ENCODE data around the gene SGIP1.
A peak's percentile ranks its signal among the peaks of the same experiment; 100 is the strongest.

SGIP1 gene

DNA sequence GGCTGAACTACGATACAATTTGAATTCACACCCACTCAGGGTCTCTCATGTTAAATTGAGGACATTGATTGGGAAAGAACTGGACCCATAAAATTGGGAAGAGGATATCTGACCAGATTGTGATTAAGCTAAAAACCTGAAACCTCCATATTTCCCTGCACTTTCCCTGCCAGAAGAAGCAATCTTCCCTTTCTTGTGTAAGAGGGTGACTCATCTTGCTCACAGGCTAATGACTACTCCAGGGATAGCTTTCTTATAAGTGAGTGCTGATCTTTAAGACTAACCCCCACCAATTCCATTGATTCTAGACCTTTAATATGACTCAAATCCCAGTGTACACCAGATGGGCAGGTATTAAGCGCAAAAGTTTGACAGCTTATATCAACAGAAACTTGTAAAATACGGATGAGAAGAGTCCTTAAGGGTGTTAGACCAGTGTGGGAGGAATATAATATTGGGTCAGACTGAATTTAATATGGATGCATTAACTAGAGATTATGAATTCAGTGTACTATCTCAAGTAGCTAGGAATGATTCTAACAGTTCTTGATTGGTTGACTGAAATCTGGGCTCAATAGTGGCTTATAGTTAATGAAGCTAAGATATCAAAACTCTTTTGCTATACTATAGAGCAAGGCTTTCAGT is 12.1 kb upstream of the SGIP1 start:
- no peak for DNase-seq

DNA sequence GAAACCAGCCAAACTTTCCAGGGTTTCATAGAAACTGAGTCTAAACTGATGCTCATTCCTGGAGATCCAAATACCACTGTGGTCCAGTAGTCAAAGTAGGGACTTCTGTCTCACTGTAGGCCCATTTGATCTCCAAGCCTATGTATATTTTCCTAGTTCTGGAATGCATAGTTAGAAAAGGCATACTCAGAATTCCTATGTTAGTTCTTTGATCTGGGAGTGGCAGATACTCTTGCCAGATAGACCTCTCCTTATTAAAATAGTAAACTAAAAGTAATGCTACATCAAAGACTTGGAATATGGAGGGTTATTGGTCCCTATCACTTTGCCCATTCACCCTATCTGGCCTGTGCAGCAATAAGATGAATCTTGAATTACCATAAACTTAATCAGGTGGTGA is 10.4 kb upstream of the SGIP1 start:
- DNase-seq: no peak

DNA sequence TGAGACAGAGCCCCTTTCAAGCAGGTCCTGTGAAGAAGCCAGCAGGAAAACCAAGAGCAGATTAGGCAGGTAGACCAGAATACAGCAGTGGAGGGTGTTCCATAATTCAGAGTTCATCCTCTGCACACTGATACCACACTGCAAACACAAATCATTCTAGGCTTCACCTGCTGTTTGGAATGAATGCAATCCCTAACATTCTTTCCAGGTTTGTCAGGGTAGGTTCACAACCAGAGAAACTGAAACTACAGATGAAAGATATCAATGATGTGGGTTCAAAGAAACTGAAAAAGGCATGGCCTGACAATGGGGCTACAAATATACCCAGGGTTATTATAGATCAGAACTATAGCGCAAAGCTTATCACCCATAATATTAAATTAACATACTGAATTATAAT is 8.9 kb upstream of the SGIP1 start:
- no peak for DNase-seq

DNA sequence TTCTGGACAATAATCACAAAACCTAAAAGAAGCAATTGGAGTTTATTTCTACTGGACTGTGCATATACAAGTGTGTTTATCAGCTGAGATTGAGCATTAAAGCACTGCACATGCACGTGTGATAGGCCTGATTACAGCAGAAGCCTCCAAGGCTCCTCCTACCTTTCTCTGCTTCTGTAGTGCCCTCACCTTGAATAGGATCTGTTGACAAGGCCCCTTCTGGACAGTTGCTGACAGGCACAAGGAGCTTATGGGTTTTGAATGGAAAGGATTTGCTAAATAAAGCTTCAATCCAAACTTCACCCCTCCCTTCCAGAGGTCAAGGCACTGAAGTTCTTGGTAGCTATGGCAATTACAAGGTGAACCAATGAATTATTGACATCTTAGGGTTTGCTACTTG is 7.9 kb upstream of the SGIP1 start:
- no peak for DNase-seq

DNA sequence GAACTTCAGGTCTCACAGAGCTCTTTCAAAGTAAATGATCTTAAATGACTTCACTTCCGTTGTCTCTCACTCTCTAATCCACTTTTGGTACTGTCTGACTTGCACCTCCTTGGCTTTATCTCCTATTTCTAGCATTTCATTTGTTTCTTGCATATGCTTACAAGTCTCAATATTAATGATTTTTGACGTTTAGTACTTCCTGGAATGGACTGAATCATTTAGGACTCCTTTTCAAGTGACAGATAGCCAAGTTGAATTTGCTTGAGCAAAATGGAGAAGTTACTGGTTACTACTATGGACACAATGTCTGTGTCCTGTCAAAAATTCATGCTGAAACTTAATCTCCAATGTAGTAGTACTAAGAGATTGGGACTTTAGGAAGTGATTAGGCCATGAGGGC is 7.0 kb upstream of the SGIP1 start:
- DNase-seq: no peak

DNA sequence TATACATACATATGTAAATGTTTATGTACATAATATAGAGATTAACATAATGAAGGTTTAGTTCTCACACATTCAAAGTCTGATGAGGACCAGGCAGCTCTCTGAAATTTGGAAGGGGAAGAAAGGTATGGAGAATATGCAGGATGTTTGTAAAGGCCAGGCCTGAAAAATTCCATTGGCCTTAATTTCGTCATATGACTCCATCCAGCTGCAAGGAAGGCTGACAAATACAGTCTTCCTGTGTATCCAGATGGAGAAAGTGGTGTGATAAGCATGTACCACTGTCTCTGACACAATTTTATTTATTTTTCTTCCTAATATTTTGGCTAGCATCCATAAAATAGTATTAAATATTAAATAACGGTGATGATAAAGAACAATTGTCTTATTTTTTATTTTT is 6.3 kb upstream of the SGIP1 start:
- DNase-seq: no peak

DNA sequence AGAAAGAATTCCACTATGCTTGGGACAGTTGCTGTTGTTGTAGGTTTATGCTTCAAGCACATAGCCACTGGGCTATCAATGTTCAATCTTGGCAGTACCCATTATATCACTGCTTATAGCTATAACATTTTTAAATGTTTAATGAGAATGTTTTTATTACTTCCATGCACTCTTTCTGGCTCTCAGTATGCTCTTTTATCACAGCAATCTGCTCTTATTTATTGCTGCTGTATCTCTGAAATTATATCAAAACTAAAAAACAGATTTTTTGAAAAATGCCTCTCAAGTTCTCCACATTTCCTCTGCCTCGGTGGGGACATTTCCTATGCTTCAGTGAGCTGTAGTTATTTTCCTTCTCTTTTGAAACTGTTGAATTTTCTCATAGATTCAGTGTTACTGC is 5.4 kb upstream of the SGIP1 start:
- no peak for DNase-seq

DNA sequence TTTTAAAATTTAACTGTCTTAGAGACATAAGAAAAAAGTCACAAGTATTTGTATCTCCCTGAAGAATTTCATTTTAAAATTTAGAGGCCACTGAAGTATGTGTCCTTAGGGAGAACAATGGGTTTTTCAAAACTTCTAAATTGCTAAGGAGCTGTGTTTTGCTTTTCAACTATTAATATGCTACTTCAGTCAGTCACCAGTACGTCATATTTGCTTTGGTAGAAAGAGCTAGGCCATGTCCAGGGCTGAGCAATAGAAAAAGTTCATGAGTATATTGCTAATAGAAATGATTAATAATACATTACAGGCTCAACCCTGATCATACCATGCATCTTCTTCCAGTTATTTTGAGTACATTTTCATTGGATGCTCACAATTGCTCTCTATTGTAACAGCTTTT is 1.7 kb upstream of the SGIP1 start:
- DNase-seq: no peak

DNA sequence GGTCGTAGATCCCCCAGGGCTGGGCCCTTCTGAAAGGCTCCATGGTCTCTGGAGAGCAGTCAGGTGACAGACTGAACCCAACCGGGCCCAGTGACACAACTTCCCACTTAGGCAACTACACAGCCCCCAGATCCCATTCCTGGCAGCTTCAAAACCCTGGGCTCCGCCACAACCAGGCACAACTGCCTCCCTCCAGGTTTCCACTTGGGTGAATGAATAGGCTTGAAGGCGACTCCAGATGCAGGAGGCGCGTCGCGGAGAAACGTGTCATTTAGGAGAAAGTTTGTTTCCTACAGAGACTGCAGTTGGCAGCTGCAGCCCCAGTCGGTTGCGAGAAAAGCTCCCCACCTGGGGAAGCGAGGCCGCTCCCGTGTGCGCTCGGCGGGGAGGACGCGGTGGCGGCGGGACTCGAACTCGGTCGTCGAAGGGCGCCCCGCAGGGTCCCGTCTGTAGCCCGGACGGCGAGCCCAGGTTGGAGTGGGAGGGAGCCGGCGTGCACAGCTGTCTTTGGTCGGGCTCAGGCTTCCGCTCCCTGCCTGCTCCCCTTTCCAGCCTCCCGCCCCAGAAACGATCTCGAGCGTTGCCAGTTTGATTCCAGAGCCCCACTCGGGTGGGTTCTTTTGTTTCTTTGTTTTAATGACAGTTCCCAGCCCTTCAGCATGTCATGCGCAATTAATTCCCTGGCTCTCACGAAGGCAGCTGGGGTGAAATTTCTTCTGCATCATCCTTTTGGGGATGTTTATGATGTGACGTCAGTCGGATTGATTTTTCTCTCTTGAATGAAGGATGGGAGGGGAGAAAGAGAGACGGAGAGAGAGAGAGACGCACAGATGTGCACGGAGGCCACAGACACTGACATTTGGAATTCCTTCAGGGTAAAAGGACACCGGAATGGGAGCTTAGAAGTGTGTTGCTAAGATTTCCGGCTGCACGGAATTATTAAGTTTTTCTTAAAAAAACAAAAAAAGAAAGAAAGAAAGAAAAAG is 862 bp upstream of the SGIP1 start:
- peak; percentile 17 to 41 for DNase-seq

DNA sequence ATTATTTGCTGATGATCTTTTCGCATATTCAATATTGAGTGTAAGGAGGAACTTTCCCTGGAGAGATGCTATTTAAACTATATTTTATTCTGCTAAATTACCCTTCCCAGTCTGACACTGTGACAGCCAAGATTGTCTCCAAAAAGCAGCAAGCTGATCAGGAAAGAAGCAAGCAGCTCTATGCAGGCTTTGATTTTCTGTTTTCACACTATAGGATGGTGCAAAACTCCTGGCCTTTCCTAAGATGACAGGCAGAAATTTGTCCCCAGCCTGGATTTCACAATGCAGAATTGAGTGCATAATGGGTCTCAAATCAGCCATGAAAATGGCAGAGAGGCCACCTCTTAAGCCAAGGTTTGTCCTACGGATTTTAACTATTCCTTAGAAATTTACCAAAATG is 1.1 kb downstream of the SGIP1 start:
- DNase-seq: no peak

DNA sequence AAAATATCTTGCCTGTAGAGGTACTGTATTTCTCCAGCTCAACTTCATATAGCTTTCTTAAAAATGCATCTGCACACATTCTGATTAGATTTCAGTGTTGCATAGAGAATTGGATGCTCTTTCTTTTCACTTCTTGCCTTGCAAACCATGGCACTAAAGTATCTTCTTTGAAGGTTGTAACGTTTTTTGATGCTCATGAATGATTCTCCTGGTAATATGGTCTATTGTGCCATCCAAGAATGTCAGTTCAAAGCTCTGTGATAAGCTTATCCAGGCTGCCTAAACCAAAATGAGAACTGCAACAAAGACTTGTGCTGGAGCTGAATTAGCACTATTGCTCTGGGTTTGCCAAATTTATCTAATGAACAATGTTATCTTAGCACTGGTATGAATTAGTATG is 1.9 kb downstream of the SGIP1 start:
- no peak for DNase-seq

DNA sequence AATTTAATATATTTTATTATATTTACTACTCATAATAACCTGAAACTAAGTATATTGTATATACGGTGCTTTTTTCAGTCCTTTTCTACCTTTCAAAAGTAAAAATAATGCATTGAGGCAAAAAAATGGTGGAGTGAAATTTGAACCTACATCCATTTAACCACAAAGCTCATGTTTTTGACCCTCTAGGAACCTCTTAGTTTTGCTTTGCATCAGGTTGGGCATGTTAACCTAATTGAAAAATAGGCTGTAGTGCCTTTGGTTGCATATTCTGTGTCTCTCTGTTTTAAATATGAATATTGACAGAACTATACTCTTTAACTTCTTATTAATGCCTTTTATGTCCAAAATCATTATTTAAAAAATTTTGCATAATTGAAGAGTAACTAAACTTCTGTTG is 3.8 kb downstream of the SGIP1 start:
- DNase-seq: no peak

DNA sequence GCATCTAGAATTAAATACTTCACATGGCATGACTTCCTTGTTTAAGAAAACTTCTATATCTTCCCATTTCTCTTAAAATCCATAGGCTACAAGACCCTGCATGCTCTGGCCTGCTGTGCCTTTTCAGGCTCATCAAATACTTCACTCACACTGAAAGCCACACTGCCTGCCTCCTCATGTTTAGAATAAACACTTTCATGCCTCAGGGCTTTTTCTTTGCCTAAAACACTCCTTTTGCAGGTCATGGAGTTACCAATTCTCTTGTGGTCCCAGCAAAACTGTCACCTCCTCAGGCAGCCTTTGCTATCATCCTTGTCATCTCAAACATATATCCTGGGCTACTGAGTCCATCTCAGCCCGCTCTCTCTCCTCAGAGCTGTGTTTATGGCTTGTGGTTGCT is 5.5 kb downstream of the SGIP1 start:
- no peak for DNase-seq

DNA sequence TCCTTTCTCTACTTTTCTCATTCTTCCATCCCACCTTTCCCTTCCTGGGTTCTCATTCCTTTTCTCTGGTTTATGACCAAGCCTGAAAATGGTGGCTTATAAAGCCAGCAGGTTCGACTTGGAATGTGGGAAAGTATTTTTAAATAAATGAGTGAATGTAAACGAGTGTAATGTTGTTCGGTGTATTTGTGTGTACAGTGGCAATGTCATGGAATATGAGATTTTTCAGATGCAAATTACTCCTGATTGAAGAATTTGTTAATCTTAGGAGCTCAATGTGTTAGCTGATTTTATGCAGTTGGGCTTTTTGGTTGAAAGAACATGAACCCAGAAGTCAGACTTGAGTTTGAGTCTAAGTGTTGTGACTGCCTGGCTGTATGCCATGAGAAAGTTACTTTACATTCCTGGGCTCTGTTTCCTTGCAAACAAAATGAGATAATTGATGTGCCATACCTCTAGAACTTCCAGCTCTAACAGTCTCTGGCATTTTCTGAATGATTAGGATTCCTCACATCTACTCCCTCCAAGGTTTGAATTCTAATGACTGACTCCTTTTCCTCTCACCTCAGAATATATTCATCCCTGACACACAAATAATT is 6.6 kb downstream of the SGIP1 start:
- no peak for DNase-seq

DNA sequence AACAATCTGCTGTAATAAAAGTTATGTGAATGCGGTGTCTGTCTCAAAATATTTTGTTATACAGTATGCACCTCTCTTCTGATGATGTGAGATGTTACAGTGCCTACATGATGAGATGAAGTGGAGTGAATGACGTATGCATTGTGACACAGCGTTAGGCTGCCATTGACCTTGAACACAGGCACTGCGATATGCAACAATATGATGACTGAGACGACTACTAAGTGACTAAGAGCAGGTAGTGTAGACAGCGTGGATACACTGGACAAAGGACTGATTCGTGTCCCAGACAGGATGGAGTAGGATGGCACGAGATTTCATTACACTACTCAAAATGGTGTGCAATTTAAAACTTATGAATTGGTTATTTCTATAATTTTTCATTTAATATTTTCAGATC is 8.4 kb downstream of the SGIP1 start:
- DNase-seq: no peak

DNA sequence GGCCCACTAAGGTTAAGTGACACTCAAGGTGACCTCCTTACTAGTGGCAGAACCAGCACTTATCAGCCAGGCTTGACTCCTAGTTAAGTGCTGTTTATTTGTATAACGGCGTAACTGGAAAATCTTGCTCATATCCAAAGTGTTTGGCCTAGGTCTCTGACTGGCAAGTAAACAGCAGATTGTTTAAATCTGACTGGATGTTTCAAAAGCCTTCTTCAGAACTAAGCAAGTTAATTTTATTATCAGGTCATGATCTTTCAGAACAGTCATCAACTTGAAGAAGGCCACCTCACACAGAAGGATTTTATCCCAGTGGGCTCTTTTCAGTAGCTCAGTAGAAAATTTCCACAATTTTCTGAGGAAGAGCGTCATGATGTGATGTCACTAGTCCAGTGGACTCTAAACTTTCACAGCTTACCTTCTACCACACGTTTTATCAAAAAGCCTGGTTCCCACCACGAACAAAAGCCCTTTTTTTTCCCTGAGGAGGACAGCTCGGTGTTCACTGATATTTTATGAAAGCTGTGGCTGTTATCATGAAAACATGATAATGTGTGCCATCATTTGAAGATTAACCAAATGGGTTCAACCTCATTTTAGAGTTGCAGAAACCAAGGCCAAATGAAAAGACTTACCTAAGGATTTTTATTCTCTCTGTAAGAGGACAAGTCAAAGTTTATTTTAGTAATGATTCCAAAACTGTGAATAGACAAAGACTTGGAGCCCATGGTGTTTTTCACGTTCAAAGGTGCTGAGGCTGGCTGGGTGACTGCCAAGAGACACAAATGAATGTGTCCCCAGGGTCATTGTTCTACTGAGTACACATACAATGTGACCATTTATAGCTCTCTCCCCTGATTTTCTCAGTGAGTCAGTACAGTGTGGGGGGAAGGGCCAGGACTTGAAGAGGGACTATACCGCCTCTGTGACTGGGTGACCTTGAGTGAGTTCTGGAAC is 9.1 kb downstream of the SGIP1 start:
- DNase-seq: no peak

DNA sequence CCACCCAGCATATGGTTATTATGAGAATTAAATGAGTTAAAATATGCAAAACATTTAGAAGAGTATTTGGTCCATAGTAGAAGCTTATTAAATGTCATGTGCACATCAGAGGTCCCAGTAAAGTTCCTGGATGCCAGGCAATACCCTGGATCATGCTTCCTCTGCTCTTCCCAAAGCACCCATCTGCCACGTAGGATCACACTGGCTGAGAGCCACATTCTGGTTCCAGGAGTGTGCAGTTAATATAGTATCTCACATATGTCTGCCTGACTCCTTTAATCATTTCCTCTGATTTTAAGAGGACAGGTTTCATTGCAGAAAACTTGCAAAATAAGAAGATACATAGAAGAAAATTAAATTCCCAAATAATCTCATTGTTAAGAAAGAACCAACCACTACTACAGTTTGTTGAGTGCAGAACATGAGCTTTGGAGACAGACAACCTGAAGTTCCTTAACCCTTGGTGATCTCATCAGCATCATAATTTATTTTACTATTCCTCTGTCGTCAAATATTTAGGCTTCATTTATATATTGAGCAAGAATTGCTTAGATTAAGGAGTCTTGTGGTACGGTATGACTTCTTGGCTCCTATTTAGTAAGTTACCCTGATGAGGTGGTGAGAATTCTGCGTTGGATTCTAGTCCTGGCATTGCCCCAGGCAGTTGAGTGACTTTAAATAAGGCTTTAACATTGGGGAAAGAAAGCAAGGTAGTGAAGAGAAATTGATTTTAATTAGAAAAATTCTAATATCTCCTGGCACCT is 12.3 kb downstream of the SGIP1 start:
- no peak for DNase-seq

DNA sequence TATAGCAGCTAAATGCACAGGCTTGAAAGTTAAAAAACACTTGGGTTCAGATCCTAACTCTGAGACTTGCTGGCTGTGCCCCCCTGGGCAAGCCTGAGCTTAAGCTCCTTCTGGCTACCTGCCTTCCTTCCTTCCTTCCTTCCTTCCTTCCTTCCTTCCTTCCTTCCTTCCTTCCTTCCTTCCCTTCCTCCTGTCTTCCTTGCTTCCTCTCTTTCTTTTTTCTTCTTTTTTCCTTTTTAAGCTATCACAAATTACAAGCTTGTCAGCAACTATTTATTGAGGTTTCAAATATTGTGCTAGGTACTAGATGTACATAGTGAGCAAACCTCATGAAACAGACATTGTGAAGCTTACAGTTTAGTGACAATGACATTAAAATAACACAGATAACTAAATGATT is 15.1 kb downstream of the SGIP1 start:
- no peak for DNase-seq

DNA sequence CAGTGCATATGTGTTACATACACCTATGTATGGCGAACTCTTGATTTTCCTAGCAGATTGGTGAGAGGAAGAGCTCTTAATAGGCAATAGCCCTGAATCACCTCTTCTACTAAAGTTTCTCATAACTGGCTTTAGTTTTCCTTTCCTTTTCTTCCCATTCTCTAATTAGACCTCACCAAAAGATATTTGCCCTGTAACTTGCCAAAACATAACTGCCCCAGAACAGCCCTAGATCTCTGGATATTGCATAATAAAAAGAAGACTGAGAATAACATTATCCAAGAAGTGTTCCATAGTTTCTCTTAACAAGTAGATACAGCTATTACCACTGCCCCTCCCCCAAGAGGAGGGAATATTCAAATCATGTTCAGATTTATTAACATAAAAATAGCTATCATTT is 16.3 kb downstream of the SGIP1 start:
- DNase-seq: no peak

DNA sequence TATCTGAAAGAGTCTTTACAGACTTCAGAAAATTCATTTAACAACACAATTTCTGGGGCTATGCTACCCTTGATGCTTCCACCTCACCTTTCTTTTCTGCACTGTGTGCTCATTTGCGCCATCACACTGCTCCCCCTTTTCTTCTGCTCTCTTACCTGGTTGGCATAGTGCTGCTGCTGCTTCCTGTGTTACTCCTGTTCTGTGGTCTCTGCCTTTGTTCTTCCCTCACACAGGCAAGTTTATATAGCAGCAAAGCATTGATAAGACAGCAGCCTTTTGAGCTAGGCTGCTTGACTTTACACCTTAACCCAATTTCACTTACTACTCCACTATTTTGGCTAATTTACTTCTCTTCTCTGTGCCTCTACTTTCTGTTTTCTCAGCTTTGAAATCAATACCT is 18.3 kb downstream of the SGIP1 start:
- no peak for DNase-seq

DNA sequence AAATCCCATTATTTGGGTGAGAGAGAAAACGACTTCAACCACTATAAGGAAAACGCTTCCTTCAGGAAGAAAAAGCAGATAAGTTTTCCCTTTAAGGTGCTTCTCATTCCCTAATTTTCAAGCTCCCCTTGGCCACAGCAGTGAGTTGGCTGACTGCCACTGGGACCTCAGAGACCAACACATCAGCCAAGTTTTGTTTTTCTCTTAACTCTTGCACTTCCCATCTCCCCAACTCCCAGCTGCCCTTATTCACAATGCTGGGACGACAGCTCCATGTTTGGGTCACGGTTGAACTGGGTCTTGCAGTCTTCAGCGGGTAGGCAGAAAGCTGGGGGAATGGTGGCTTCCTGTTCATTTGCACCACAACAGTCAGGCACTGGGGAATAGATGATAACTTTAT is 18.9 kb downstream of the SGIP1 start:
- DNase-seq: no peak

DNA sequence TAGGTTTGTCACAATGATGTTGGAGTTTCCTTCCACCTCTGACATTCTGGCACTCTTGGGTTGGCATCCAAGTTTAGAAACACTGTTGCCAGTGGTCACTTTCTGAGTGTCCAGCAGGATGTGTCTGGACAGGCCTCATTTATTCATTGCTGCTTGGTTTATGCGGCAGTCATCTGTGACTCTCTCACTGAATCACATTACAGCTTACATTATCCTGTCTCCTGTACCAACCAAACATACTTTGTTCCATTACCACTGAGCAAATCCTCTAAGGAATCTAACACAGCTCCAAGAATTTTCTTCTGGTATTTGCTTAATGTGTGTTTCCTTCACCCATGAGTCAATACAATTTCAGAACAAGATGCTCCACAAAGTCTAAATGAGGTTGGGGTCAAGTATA is 19.9 kb downstream of the SGIP1 start:
- no peak for DNase-seq
